ENCODE results near the gene TYK2. TPM values are rescaled to one million over a fixed set of nuclear protein-coding genes. Genes with fewer than 3 reads are reported as not detected.

Gene TYK2
- 120 and 124 TPM in 2 replicates for total RNA-seq

GRCh38 chr19:10380313-10381102 is at the start of gene TYK2:
Gene TYK2, minus strand, starts transcription at chr19:10380572. Its CDS starts 2,166 bp downstream, at chr19:10378406.

GRCh38 chr19:10420444-10421239 is 40.3 kb upstream of the TYK2 start, which contains the start of gene PDE4A:
Gene PDE4A, plus strand, starts transcription at chr19:10420538. Its CDS starts 227 bp downstream, at chr19:10420765.

GRCh38 chr19:10403137-10404021 is 23.0 kb upstream of the TYK2 start, which contains the start of gene CDC37:
Gene CDC37, minus strand, starts transcription at chr19:10403542. Its CDS starts 63 bp downstream, at chr19:10403479.

GRCh38 chr19:10339380-10339960 is 40.9 kb downstream of the TYK2 start, which contains the start of gene ICAM3:
Gene ICAM3, minus strand, starts transcription at chr19:10339624. Its CDS starts 10 bp downstream, at chr19:10339614.

GRCh38 chr19:10332965-10333757 is 47.2 kb downstream of the TYK2 start, which contains the start of gene RAVER1:
Gene RAVER1, minus strand, starts transcription at chr19:10333529. Its CDS starts 22 bp downstream, at chr19:10333507.

GRCh38 chr19:10315335-10316214 is 64.8 kb downstream of the TYK2 start, which contains the start of gene FDX2:
Gene FDX2, minus strand, starts transcription at chr19:10316015. Its CDS starts 19 bp downstream, at chr19:10315996.

GRCh38 chr19:10309423-10309822 is 70.9 kb downstream of the TYK2 start, which contains the start of gene ZGLP1:
Gene ZGLP1, minus strand, starts transcription at chr19:10309815.

Other genes starting within 250 kb of the TYK2 start
- gene DNMT1, start 185.6 kb downstream of the TYK2 start, total RNA-seq, result 127 and 139 TPM in 2 replicates
- gene S1PR2, start 149.2 kb downstream of the TYK2 start, total RNA-seq, result 1.00 and 1.5 TPM in 2 replicates
- gene MRPL4, start 128.4 kb downstream of the TYK2 start, total RNA-seq, result 102 and 128 TPM in 2 replicates
- gene ICAM1, start 109.5 kb downstream of the TYK2 start, total RNA-seq, result 130 and 143 TPM in 2 replicates
- 0.40 and 0.44 TPM in 2 replicates for gene ICAM4, start 93.6 kb downstream of the TYK2 start, total RNA-seq
- not detected in 2 replicates for gene ICAM5, start 90.6 kb downstream of the TYK2 start, total RNA-seq
- gene ZGLP1, start 70.8 kb downstream of the TYK2 start, total RNA-seq, result 1.4 TPM in 1 of 2 replicates, not detected in the other
- gene FDX2, start 64.6 kb downstream of the TYK2 start, total RNA-seq, result 34.9 and 48.2 TPM in 2 replicates
- 43.6 and 45.8 TPM in 2 replicates for gene RAVER1, start 47.0 kb downstream of the TYK2 start, total RNA-seq
- gene ICAM3, start 40.9 kb downstream of the TYK2 start, total RNA-seq, result 7.7 and 9.4 TPM in 2 replicates
- 343 and 390 TPM in 2 replicates for gene CDC37, start 23.0 kb upstream of the TYK2 start, total RNA-seq
- gene PDE4A, start 40.0 kb upstream of the TYK2 start, total RNA-seq, result 2.2 and 4.8 TPM in 2 replicates
- 83.8 and 86.8 TPM in 2 replicates for gene KEAP1, start 122.8 kb upstream of the TYK2 start, total RNA-seq
- gene S1PR5, start 136.9 kb upstream of the TYK2 start, total RNA-seq, result not detected in 2 replicates
- gene ATG4D, start 163.3 kb upstream of the TYK2 start, total RNA-seq, result 24.6 and 28.9 TPM in 2 replicates
- 11.3 and 13.4 TPM in 2 replicates for gene KRI1, start 185.4 kb upstream of the TYK2 start, total RNA-seq
- 5.5 and 7.5 TPM in 2 replicates for gene CDKN2D, start 188.4 kb upstream of the TYK2 start, total RNA-seq
- gene AP1M2, start 206.7 kb upstream of the TYK2 start, total RNA-seq, result not detected in 2 replicates
- gene SLC44A2, start 245.0 kb upstream of the TYK2 start, total RNA-seq, result 64.2 and 75.7 TPM in 2 replicates